IPS-11a (cell line): Measurements from ENCODE around the gene FFAR2.
"Not testable (repeated sequence)": the region's sequence is repeated elsewhere in the genome, so short reads cannot be mapped to it uniquely, and the experiment has no call there.

Experiments used
- H3K4me3 ChIP-seq: one replicate; pipeline ENCODE4 v1.5.1; 2013; ENCODE audit warnings: low read depth, low read length, control low read depth

FFAR2 gene

DNA sequence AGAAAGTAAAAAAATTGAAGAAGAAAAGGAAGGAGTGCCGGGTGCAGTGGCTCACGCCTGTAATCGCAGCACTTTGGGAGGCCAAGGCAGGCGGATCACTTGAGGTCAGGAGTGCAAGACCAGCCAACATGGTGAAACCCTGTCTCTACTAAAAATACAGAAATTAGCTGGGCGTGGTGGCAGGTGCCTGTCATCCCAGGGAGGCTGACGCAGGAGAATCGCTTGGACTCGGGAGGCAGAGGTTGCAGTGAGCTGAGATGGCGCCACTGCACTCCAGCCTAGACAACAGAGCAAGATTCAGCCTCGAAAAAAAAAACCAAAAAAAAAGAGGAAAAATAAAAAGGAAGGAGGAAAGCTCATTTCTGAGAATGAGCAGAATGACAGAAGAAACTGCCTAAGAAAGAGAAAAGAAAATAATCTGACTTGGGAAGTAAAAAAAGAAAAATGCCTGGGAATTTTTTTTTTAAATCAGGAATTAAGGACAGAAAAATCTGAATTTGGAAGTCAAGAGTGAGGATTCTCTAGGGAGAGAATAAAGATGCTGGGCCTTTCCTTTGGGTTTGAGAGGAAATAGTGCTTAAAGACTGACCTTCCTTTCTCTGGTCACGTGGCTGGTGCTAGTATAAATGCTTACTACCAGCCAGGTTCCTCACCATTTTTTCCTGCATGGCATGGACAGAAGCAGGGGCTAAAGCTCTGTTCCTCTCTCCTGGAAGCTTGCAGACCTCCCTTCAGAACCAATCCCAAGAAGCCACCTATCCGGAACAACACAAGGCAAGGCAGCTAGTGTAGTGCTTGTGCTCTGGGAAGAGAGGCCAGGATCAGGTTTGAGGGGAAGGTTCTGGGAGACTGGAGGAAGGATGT is at the start of gene FFAR2:
FFAR2 (plus strand) TSS at position 652 of the 864 bp plus-strand sequence. CDS start 1,458 bp downstream, outside the sequence.
- no peak within 1 kb of the TSS for H3K4me3 ChIP-seq

DNA sequence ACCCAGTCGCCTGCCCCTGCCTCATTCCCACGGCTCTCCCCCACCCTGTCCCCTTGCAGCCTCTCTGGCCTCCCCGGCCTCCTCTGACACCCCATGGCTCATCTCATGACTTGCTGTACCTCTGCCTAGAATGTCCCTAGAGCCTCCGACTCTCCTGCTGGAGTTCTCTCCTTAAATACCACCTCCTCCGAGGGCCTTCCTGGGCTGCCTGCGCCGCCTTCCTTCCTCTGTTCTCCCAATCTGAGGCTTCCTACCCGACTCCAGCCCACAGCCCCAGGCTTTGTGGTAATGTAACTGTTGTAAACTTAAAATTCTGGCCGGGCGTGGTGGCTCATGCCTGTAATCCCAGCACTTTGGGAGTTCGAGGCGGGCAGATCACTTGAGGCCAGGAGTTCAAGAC is 49.5 kb upstream of the FFAR2 start:
- H3K4me3 ChIP-seq: no peak overlapping the region

DNA sequence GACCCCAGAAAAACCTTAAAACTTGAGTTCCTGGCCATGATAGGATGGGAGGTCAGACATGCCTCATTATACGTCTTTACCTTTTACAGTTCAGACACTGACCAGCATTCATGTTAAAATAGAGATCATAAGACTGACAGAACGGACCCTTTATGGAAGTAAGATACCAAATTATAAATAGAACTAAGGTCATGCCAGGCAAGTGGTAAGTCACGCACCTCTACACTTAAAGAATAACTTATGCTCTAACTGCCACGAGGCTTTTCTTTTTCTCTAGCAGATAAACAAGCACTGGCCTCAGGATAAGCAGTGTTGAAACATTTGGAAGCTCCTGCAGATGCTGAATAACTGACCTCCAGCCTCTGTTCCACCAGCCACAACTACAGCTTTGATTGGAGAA is 48.8 kb upstream of the FFAR2 start:
- H3K4me3 ChIP-seq: no peak overlapping the region

GRCh38 chr19:35399948-35400772 is 47.9 kb upstream of the FFAR2 start:
- H3K4me3 ChIP-seq: no peak overlapping the region

GRCh38 chr19:35400773-35401100 is 47.3 kb upstream of the FFAR2 start:
- no peak overlapping the region for H3K4me3 ChIP-seq

- H3K4me3 ChIP-seq: not testable (repeated sequence)
These were observed 46.6 kb upstream of the FFAR2 start for GRCh38 chr19:35401416-35401815.

DNA sequence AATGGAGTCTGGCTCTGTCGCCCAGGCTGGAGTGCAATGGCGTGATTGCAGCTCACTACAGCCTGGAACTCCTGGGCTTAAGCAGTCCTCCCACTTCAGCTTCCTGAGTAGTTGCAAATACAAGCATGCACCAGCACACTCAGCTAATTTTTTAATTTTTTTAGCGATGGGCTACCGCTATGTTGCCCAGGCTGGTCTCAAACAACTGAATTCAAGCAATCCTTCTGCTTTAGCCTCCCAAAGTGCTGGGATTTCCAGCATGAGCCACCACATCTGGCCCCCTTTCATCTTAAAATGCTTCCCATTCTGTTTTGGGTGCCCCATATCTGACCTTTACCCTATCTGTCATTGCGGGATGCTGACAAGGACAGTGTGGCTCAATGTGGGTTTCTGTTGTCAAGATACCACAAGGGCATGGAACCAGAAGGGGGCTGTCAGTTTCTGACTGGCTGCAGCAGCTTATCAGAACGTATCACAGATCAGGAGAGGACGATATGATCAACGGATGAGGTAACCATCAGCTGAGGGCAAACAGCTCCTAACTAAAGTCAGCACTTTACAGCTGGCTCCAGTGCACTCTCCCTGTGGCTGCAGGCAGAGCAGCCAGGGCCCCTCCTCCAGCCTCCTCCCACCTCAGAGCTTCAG is 44.8 kb upstream of the FFAR2 start:
- no peak overlapping the region for H3K4me3 ChIP-seq

DNA sequence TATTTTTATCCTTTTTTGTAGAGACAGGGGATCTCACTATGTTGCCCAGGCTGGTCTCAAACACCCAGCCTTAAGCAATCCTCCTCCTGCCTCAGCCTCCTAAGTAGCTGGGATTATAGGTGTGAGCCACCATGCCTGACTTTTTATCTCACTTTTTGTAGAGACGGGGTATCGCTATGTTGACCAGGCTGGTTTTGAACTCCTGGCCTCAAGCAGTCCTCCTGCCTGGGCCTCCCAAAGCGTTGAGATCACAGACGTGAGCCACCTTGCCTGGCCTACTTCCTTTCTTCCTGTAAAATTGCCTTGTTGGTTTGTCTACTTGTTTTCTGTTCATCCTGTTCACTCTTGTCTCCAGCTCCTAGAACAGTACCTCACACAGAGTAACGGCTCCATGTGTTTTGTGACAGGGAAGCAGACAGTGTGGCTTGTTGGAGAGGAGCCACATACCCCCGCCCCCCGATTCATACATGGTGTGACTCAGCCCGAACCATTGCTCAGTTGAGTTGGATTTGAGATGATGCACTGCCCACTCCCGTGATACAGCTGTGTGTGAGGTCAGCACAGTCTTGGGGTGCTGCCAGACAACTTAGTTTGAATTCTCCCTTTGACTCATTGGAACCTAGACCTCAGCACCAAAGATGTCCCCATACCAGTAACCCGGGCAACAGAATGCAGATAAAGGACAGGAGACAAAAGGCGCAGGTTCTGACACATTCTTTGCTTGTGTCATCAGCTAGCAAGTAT is 43.0 kb upstream of the FFAR2 start:
- no peak overlapping the region for H3K4me3 ChIP-seq

- H3K4me3 ChIP-seq: no peak overlapping the region
These were observed 40.4 kb upstream of the FFAR2 start for GRCh38 chr19:35407619-35408018.

- no peak overlapping the region for H3K4me3 ChIP-seq
These were observed 39.5 kb upstream of the FFAR2 start for GRCh38 chr19:35408284-35409171.

GRCh38 chr19:35409191-35409590 is 38.9 kb upstream of the FFAR2 start:
- H3K4me3 ChIP-seq: no peak overlapping the region

- H3K4me3 ChIP-seq: no peak overlapping the region
These were observed 37.6 kb upstream of the FFAR2 start for GRCh38 chr19:35410487-35410886.

GRCh38 chr19:35414442-35414841 is 33.6 kb upstream of the FFAR2 start:
- H3K4me3 ChIP-seq: no peak overlapping the region

- no peak overlapping the region for H3K4me3 ChIP-seq
These were observed 31.7 kb upstream of the FFAR2 start for GRCh38 chr19:35416331-35416730.

DNA sequence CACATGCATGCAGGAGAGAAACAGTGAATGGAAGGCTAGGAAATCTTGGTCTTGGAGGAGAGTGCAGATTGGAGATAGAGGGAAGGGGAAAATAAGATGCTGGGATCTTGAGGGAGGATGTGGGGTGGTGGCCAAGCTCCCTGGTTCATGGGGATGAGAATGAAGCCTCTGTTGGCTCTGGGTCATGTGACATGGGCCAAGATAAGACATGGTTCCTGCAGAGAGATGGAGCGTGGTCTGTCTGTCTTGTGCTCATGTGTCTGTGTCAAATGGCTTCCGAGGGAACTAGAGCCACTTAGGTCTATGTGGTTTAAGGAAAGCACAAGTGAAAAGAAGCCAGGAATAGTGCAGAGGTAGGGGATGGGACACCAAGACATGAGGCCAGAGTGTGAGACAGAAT is 30.8 kb upstream of the FFAR2 start:
- H3K4me3 ChIP-seq: no peak overlapping the region

DNA sequence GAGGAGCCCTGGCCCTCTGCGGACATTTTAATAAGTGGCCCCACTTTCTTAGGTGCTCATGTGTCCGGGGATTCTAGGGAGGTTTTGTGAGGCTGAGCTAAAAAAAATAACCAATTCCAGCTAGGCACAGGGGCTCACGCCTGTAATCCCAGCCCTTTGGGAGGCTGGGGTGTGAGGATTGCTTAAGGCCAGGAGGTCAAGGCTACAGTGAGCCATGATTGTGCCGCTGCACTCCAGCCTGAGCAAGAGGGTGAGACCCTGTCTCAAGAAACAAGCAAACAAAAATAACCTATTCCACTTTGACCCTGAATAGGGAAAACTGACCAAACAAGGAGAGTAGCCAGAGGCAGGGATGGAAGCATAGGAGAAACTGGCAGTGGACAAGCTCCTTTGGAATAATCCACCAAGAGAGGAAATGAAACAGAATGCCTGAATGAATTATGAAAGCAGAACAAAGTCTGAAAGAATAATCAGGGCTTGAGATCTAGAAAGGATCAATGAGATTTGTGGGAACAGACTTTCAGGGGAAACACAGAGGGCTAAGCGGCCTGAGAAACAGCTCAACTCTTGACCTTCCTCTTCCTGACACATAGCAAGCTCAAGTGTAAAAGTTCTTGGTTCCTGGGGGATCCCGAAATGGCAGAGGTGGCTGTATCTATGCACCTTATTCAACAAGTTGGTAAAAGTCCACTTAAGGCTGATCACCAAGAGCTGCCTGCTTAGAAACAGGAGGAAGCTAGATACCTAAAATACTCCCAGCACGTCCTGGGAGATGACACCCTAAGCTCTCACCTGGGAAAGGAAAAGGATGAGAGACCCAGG is 30.1 kb upstream of the FFAR2 start:
- H3K4me3 ChIP-seq: no peak overlapping the region

DNA sequence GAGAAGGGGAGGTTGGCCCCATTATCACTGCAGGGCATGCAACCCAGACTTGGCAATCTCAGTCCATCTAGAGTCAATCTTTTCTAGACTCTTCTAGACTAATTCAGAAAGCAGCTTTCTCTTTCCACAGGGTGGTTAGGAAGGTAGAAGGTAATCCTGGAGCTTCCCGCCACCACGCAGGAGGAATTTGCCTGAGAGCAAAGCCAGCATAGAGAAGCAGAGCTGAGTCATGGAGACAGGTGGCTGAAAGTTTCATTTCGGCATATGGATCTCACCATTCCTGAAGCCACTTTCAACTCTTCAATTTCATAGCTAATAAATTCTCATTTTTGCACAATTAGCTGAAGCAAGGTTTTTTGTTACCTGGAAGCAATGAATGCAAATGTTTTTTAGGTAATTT is 29.0 kb upstream of the FFAR2 start:
- no peak overlapping the region for H3K4me3 ChIP-seq

GRCh38 chr19:35419805-35420204 is 28.3 kb upstream of the FFAR2 start:
- no peak overlapping the region for H3K4me3 ChIP-seq

- H3K4me3 ChIP-seq: no peak overlapping the region
These were observed 26.7 kb upstream of the FFAR2 start for GRCh38 chr19:35421362-35421761.
